AG04449 (cell line): ENCODE results near the gene PMS1.

ENCODE experiments used
- CTCF ChIA-PET: fragments of 350-600 bp; formaldehyde crosslinking; extraction: SDS; loops from one replicate; lab custom pipeline; 2021; ENCODE audit warnings: antibody characterized with exemption; lab: Yijun Ruan, JAX
- POLR2A ChIA-PET: fragments of 400-600, 350-600 bp; formaldehyde crosslinking; extraction: SDS; loops from one replicate; lab custom pipeline; 2020; ENCODE audit warnings: antibody characterized with exemption, inconsistent platforms; lab: Yijun Ruan, JAX
- DNase-seq: peaks from one replicate; pipeline ENCODE4 v3.0.0-alpha.2; 2010; ENCODE audit warnings: low read depth, low spot score
- H3K4me3 ChIP-seq: 2 replicates; pipeline ENCODE4 v1.5.1; 2011; ENCODE audit warnings: low read depth, mild to moderate bottlenecking, control low read depth, low read length
- TF ChIP-seq, protein P1 (sequence below): IDR thresholded peaks from one replicate; pipeline ENCODE4 v1.5.1; 2011; ENCODE audit warnings: mild to moderate bottlenecking, moderate library complexity, low read length, control low read depth, inconsistent platforms; ENCODE audit not compliant: insufficient read depth; ENCODE audit errors: missing control alignments

The PMS1 gene

DNA sequence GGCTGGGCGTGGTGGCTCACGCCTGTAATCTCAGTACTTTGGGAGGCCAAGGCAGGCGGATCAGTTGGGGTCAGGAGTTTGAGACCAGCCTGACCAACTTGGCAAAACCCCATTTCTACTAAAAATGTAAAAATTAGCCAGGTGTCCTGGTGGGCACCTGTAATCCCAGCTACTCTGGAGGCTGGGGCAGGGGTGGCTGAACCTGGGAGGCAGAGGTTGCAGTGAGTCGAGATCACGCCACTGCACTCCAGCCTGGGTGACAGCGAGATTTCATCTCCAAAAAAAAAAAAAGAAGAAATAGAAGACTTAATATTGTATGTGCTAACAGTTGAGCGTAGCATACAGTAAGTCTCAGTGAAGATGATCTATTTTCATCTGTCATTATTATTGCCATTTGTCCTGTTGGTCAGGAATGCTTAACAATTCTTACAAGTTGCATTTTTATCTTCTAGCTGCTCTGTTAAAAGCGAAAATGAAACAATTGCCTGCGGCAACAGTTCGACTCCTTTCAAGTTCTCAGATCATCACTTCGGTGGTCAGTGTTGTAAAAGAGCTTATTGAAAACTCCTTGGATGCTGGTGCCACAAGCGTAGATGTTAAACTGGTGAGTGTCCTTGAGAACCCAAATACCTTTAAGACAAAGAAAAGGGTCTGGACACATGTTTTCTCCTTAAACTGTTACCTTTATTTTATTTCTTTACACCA lies 7.2 kb downstream of the PMS1 start:
- H3K4me3 ChIP-seq = no peak overlapping the region
- POLR2A ChIA-PET = no interaction called here
- CTCF ChIA-PET = interaction anchor here (2.3 to 5.9 kb wide), 2 partner anchors 8 to 279 kb away, joined by 10 to 32 read pairs; no protein-coding TSS in a partner anchor
- TF ChIP-seq, protein P1, sequence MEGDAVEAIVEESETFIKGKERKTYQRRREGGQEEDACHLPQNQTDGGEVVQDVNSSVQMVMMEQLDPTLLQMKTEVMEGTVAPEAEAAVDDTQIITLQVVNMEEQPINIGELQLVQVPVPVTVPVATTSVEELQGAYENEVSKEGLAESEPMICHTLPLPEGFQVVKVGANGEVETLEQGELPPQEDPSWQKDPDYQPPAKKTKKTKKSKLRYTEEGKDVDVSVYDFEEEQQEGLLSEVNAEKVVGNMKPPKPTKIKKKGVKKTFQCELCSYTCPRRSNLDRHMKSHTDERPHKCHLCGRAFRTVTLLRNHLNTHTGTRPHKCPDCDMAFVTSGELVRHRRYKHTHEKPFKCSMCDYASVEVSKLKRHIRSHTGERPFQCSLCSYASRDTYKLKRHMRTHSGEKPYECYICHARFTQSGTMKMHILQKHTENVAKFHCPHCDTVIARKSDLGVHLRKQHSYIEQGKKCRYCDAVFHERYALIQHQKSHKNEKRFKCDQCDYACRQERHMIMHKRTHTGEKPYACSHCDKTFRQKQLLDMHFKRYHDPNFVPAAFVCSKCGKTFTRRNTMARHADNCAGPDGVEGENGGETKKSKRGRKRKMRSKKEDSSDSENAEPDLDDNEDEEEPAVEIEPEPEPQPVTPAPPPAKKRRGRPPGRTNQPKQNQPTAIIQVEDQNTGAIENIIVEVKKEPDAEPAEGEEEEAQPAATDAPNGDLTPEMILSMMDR = no peak
- DNase-seq = no peak

DNA sequence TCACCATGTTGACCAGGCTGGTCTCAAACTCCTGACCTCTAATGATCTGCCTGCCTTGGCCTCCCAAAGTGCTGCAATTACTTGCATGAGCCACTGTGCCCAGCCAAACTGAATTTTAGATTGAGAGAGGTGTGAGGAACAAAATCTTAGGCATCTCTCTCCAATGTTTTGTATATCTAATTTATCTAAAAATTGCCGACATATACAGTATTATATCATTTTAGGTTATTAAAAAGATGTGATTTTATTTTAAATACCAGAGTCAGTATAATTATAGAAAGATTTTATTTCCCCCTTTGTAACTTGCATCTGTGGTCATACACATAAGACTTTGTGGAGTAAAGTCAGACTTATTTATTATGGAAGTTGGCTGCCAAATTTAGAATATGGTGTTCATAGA lies 10.1 kb downstream of the PMS1 start:
- no peak overlapping the region for H3K4me3 ChIP-seq
- DNase-seq = no peak
- TF ChIP-seq, protein P1 = no peak
- POLR2A ChIA-PET = no interaction called here
- CTCF ChIA-PET = no interaction called here

DNA sequence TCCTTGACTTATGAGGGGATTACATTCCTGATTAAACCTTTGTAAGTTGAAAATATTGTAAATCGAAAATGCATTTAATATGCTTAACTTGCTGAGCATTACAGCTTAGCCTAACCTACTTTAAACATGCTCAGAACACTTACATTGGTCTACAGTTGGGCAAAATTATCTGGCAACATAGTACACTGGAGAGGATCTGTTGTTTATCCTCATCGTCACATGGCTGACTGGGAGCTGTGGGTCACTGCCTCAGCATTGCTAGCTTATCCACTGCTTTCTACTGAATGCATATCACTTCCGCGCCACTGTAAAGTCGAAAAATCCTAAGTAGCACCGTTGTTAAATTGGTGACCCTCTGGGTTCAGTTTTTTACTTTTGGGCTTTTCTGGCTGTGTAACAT lies 13.7 kb downstream of the PMS1 start:
- TF ChIP-seq, protein P1 = no peak
- POLR2A ChIA-PET = interaction anchor here (0.6 kb wide), 1 partner anchor 137 kb away, joined by 4 read pairs; no protein-coding TSS in a partner anchor
- CTCF ChIA-PET = interaction anchor here (0.8 to 3.6 kb wide), 13 partner anchors 10 to 465 kb away, joined by 3 to 95 read pairs (median 9); partner anchors contain the start of genes ORMDL1 and PMS1
- no peak for DNase-seq
- H3K4me3 ChIP-seq = no peak overlapping the region

GRCh38 chr2:189798312-189799029 lies 14.2 kb downstream of the PMS1 start:
- TF ChIP-seq, protein P1 = peak; percentile 37
- H3K4me3 ChIP-seq = no peak overlapping the region
- CTCF ChIA-PET = interaction anchor here (0.8 to 3.6 kb wide), 28 partner anchors 9 to 464 kb away, joined by 3 to 95 read pairs (median 4); partner anchors contain the start of genes ASNSD1, ORMDL1 and PMS1
- DNase-seq = peak; percentile 21
- POLR2A ChIA-PET = interaction anchor here (0.6 to 1.0 kb wide), 2 partner anchors 14 to 137 kb away, joined by 4 read pairs; partner anchors contain the start of genes ORMDL1 and PMS1

- TF ChIP-seq, protein P1 = no peak
- POLR2A ChIA-PET = interaction anchor here (1.0 kb wide), 1 partner anchor 15 kb away, joined by 4 read pairs; the partner anchor contains the start of genes ORMDL1 and PMS1
- H3K4me3 ChIP-seq = no peak overlapping the region
Observed at GRCh38 chr2:189799030-189799331, 14.7 kb downstream of the PMS1 start.

GRCh38 chr2:189799531-189799930 lies 15.3 kb downstream of the PMS1 start:
- ChIA-PET CTCF (interaction anchor here (0.6 to 3.6 kb wide), 17 partner anchors 9 to 807 kb away, joined by 3 to 95 read pairs (median 4); partner anchors contain the start of gene ASNSD1), POLR2A (no interaction called here)
- DNase-seq = no peak
- H3K4me3 ChIP-seq = no peak overlapping the region
- TF ChIP-seq, protein P1 = no peak

More at GRCh38 chr2:189799030-189799331, 14.7 kb downstream of the PMS1 start:
- CTCF ChIA-PET = interaction anchor here (0.8 to 3.6 kb wide), 28 partner anchors 9 to 464 kb away, joined by 3 to 95 read pairs (median 4); partner anchors contain the start of genes ASNSD1, ORMDL1 and PMS1
- no peak for DNase-seq
